ENCODE data around the gene FBLN1. TPM values are rescaled to one million over a fixed set of nuclear protein-coding genes. Genes with fewer than 3 reads are reported as not detected.

FBLN1 gene
- total RNA-seq, 1 experiment from 2014 or later, result 23.4 TPM

- ChIA-PET RAD21 (ENCODE audit: low non-redundant PET in 1 of 2, low total read pairs in 2 of 2, uncharacterized antibody in 2 of 2, unreplicated experiment in 2 of 2) (no interaction called here), CTCF (interaction anchor here (0.7 kb wide), 1 partner anchor 130 kb away, joined by 4 read pairs; no protein-coding TSS in a partner anchor), POLR2A (no interaction called here)
- no peaks in the 10 kb centered on the region for H3K27me3 ChIP-seq (ENCODE audit: insufficient read depth, low read length)
- H3K4me3 ChIP-seq (replicated peaks in 1 of 2; ENCODE audit: low read depth in 1 of 2, low read length in 2 of 2), result no peak overlapping the region
- intact Hi-C loops (cut with micrococcal nuclease), result no loop called here
- H3K4me1 ChIP-seq (ENCODE audit: control insufficient read depth in 1 of 2, insufficient read depth in 2 of 2, low read length in 2 of 2), result peaks cover 9 to 12% of the 10 kb centered on the region in 2 experiments
- TF ChIP-seq JUND (IDR thresholded peaks at IDR 0.05) (no peak), EGR1 (IDR thresholded peaks at IDR 0.05; ENCODE audit: low read depth) (no peak), YY1 (IDR thresholded peaks at IDR 0.05; ENCODE audit: extremely low read depth, insufficient replicate concordance, low read depth, low read length) (no peak), CEBPB (IDR thresholded peaks at IDR 0.05; ENCODE audit: low read depth) (no peak), ELF1 (IDR thresholded peaks at IDR 0.05; ENCODE audit: borderline replicate concordance, low read depth) (no peak), CBX3 (IDR thresholded peaks at IDR 0.05; ENCODE audit: low read depth) (no peak), FOSL1 (IDR thresholded peaks at IDR 0.05; ENCODE audit: low read depth) (no peak), ZBTB33 (IDR thresholded peaks at IDR 0.05; ENCODE audit: extremely low read depth, insufficient replicate concordance, low read length) (no peak), POLR2AphosphoS5 (IDR thresholded peaks at IDR 0.05; ENCODE audit: low read depth, low read length) (no peak), TCF7L2 (IDR thresholded peaks at IDR 0.05; ENCODE audit: borderline replicate concordance, extremely low read depth, insufficient read depth, insufficient read length) (no peak), ZNF274 (IDR thresholded peaks at IDR 0.05; ENCODE audit: low read depth, low read length) (no peak), SRF (IDR thresholded peaks at IDR 0.05; ENCODE audit: low read depth) (no peak), RAD21 (IDR thresholded peaks at IDR 0.05; ENCODE audit: low read depth) (no peak), EZH2 (IDR thresholded peaks at IDR 0.05) (no peak)
- TF ChIP-seq, protein P1, sequence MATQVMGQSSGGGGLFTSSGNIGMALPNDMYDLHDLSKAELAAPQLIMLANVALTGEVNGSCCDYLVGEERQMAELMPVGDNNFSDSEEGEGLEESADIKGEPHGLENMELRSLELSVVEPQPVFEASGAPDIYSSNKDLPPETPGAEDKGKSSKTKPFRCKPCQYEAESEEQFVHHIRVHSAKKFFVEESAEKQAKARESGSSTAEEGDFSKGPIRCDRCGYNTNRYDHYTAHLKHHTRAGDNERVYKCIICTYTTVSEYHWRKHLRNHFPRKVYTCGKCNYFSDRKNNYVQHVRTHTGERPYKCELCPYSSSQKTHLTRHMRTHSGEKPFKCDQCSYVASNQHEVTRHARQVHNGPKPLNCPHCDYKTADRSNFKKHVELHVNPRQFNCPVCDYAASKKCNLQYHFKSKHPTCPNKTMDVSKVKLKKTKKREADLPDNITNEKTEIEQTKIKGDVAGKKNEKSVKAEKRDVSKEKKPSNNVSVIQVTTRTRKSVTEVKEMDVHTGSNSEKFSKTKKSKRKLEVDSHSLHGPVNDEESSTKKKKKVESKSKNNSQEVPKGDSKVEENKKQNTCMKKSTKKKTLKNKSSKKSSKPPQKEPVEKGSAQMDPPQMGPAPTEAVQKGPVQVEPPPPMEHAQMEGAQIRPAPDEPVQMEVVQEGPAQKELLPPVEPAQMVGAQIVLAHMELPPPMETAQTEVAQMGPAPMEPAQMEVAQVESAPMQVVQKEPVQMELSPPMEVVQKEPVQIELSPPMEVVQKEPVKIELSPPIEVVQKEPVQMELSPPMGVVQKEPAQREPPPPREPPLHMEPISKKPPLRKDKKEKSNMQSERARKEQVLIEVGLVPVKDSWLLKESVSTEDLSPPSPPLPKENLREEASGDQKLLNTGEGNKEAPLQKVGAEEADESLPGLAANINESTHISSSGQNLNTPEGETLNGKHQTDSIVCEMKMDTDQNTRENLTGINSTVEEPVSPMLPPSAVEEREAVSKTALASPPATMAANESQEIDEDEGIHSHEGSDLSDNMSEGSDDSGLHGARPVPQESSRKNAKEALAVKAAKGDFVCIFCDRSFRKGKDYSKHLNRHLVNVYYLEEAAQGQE (IDR thresholded peaks at IDR 0.05; ENCODE audit: low read depth), result no peak
- TF ChIP-seq, protein P2, sequence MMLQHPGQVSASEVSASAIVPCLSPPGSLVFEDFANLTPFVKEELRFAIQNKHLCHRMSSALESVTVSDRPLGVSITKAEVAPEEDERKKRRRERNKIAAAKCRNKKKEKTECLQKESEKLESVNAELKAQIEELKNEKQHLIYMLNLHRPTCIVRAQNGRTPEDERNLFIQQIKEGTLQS (IDR thresholded peaks at IDR 0.05), result no peak
- H3K27ac ChIP-seq (ENCODE audit: low read depth, low read length), result no peak overlapping the region
- no peak overlapping the region for H2AFZ ChIP-seq (ENCODE audit: low read depth, low read length, poor library complexity, severe bottlenecking)
- no peaks in the 10 kb centered on the region for H3K9me3 ChIP-seq (ENCODE audit: control insufficient read depth in 1 of 2, insufficient read depth in 1 of 2, low read depth in 1 of 2, low read length in 2 of 2)
- no peak for DNase-seq (ENCODE audit: low read depth, low spot score)
- no peak overlapping the region for H3K4me2 ChIP-seq (ENCODE audit: low read length)
- no peak for ATAC-seq
- H3K9ac ChIP-seq (ENCODE audit: low read length), result no peak overlapping the region
- no TSS peak for BruUV-seq (replicated peaks)
- H4K20me1 ChIP-seq (ENCODE audit: insufficient read depth), result no peaks in the 10 kb centered on the region
- no peaks in the 10 kb centered on the region for H3K9me2 ChIP-seq (ENCODE audit: insufficient read depth)
- no peaks in the 10 kb centered on the region for H3K36me3 ChIP-seq (ENCODE audit: control insufficient read depth in 1 of 2, insufficient read depth in 2 of 2, low read length in 2 of 2)
- no peaks in the 10 kb centered on the region for H3K79me2 ChIP-seq (ENCODE audit: insufficient read depth, low read length)
Measured at GRCh38 chr22:45465633-45466032, 37.0 kb upstream of the FBLN1 start.

All from HCT116 (cell line).